GM12878 (cell line): ENCODE results near the gene ZNF776. TPM values are rescaled to one million over a fixed set of nuclear protein-coding genes. Genes with fewer than 3 reads are reported as not detected.

Source experiments
- ATAC-seq: fragments of 200-7000 bp; cut with Tn5 transposase; 3 replicates; pipeline ENCODE4 v1.9.1; 2020; ENCODE audit warnings: mild to moderate bottlenecking, moderate library complexity
- BruUV-seq: library from RNA; stranded (reverse); fragments of 400-500 nt; replicated peaks from 2 replicates; lab custom pipeline; 2021; lab: Mats Ljungman, UMichigan
- CTCF ChIA-PET: fragments of 300-600 bp; sonication (Branson Sonifier 250); formaldehyde crosslinking; extraction: SDS; loops from one replicate; lab custom pipeline; 2021; ENCODE audit warnings: inconsistent platforms; lab: Yijun Ruan, JAX
- POLR2A ChIA-PET: fragments of 350-600 bp; formaldehyde crosslinking; extraction: SDS; loops from one replicate; lab custom pipeline; 2021; ENCODE audit warnings: inconsistent platforms; lab: Charles Lee
- RAD21 ChIA-PET: fragments of 300-600 bp; sonication (Branson Sonifier 250); formaldehyde crosslinking; loops from one replicate; lab custom pipeline; 2023; ENCODE audit warnings: antibody characterized with exemption; ENCODE audit not compliant: unreplicated experiment; lab: Charles Lee
- SMC1A ChIA-PET: fragments of 300-600 bp; sonication (Branson Sonifier 250); formaldehyde crosslinking; loops from one replicate; lab custom pipeline; 2023; ENCODE audit not compliant: unreplicated experiment, uncharacterized antibody; lab: Charles Lee
- DNase-seq: peaks from one replicate; pipeline ENCODE4 v3.0.0-alpha.2; 2011; ENCODE audit warnings: low read depth, low spot score
- FAIRE-seq: peaks from 3 replicates; lab custom pipeline; 2011; peaks lifted over from hg19 to GRCh38; lab: Jason Lieb, UNC
- H2AFZ ChIP-seq: 2 replicates; pipeline ENCODE4 v1.6.0; 2011; ENCODE audit warnings: low read depth, low read length, control low read depth; ENCODE audit not compliant: control insufficient read depth
- H3K27ac ChIP-seq: 2 replicates; pipeline ENCODE4 v1.5.1; 2011; ENCODE audit warnings: control low read depth; ENCODE audit not compliant: control insufficient read depth, insufficient read depth
- H3K27me3 ChIP-seq, 2 experiments: replicated peaks in 1 of 2; 2 replicates each; pipeline versions ENCODE4 v1.6.0 to v1.6.1; 2011; ENCODE audit warnings: low read length in 1 of 2; ENCODE audit not compliant: control insufficient read depth in 2 of 2, insufficient read depth in 2 of 2
- H3K36me3 ChIP-seq, 2 experiments: 2 replicates each; pipeline ENCODE4 v1.5.1; 2011; ENCODE audit warnings: low read length in 1 of 2; ENCODE audit not compliant: control insufficient read depth in 2 of 2, insufficient read depth in 2 of 2
- H3K4me1 ChIP-seq: 2 replicates; pipeline ENCODE4 v1.6.1; 2011; ENCODE audit warnings: mild to moderate bottlenecking, low read length, moderate library complexity, mixed read lengths; ENCODE audit not compliant: control insufficient read depth, insufficient read depth
- H3K4me2 ChIP-seq: 2 replicates; pipeline ENCODE4 v1.6.0; 2011; ENCODE audit warnings: control low read depth; ENCODE audit not compliant: control insufficient read depth, insufficient read depth
- H3K4me3 ChIP-seq: fragments of 200-600 bp; sonication (generic); 2 replicates; pipeline ENCODE4 v1.5.1; 2016
- H3K79me2 ChIP-seq: 2 replicates; pipeline ENCODE4 v1.6.0; 2011; ENCODE audit warnings: low read length; ENCODE audit not compliant: control insufficient read depth, insufficient read depth
- H3K9ac ChIP-seq: 2 replicates; pipeline ENCODE4 v1.8.0; 2011; ENCODE audit warnings: low read length, control low read depth, mixed read lengths; ENCODE audit not compliant: control insufficient read depth, insufficient read depth
- H3K9me3 ChIP-seq: replicated peaks from 3 replicates; pipeline ENCODE4 v1.5.1; 2011; ENCODE audit warnings: mild to moderate bottlenecking, low read length; ENCODE audit not compliant: control insufficient read depth, insufficient read depth
- H4K20me1 ChIP-seq: 2 replicates; pipeline ENCODE4 v1.6.0; 2011; ENCODE audit not compliant: control insufficient read depth, insufficient read depth
- CBX5 ChIP-seq: sonication (generic); IDR thresholded peaks from 2 replicates; pipeline ENCODE4 v1.6.1; 2016; ENCODE audit warnings: low read depth, moderate library complexity, mild to moderate bottlenecking, inconsistent platforms
- CEBPZ ChIP-seq: fragments of 150-350 bp; IDR thresholded peaks from 2 replicates; pipeline ENCODE4 v1.6.1; 2016; ENCODE audit warnings: low read depth, low read length
- CHD4 ChIP-seq: fragments of 200-600 bp; sonication (generic); IDR thresholded peaks from 2 replicates; pipeline ENCODE4 v1.6.1; 2016; ENCODE audit warnings: mild to moderate bottlenecking
- NR2C1 ChIP-seq: fragments of 450-650 bp; IDR thresholded peaks from 2 replicates; pipeline ENCODE4 v1.6.1; 2017; ENCODE audit warnings: antibody characterized with exemption, mild to moderate bottlenecking, moderate library complexity
- NR2F1 ChIP-seq: fragments of 450-650 bp; conservative IDR thresholded peaks from 2 replicates; pipeline ENCODE4 v1.6.1; 2017; ENCODE audit warnings: mild to moderate bottlenecking
- PAX8 ChIP-seq: fragments of 450-650 bp; IDR thresholded peaks from 2 replicates; pipeline ENCODE4 v1.6.1; 2017; ENCODE audit warnings: mild to moderate bottlenecking, moderate library complexity
- RUNX3 ChIP-seq: IDR thresholded peaks from 2 replicates; pipeline ENCODE4 v1.6.1; 2012; ENCODE audit warnings: low read length, inconsistent platforms
- ZNF622 ChIP-seq: fragments of 450-650 bp; IDR thresholded peaks from 2 replicates; pipeline ENCODE4 v1.6.1; 2017; ENCODE audit warnings: mild to moderate bottlenecking, inconsistent platforms
- WGBS: methylation state at CpG from one replicate; pipeline ENCODE4 v1.1.6; 2016; ENCODE audit warnings: low lambda C conversion rate; ENCODE audit not compliant: insufficient replicate concordance, insufficient coverage; ENCODE audit errors: missing lambda C conversion rate; 5-methylcytosine and 5-hydroxymethylcytosine counted together
- in situ Hi-C: fragments of 300-500 bp; cut with MboI; formaldehyde crosslinking; loops from 9 replicates; pipeline ENCODE4 v1.14.3; 2018; ENCODE audit warnings: mixed read lengths
- intact Hi-C: fragments of 100-400 bp; cut with micrococcal nuclease; formaldehyde crosslinking; loops from one replicate; pipeline ENCODE4 v1.14.2; 2022; ENCODE audit not compliant: unreplicated experiment
- polyA plus RNA-seq, 11 experiments: library from polyadenylated mRNA; depleted of rRNA in 4 of 11; unstranded in 6 of 11; stranded (reverse) in 5 of 11; fragments of >200 nt; fragmentation: Nextera tagmentation in 4 of 11; fragmentation: Illumina TruSeq in 1 of 11; extraction: Ambion mirVana in 4 of 11; extraction: Trizol in 1 of 11; gene quantifications; 1 replicate in 1 of 11; 2 replicates in 10 of 11; pipeline versions ENCODE4 v1.2.1 to v1.2.3, GENCODE V29; 2011 to 2016; ENCODE audit warnings: inconsistent platforms in 2 of 11, missing spikeins in 2 of 11, low read depth in 1 of 11
- total RNA-seq, 4 experiments: library from RNA; depleted of rRNA in 3 of 4; stranded (reverse); fragments of >200 nt in 3 of 4; fragmentation: Illumina TruSeq in 1 of 4; extraction: Trizol in 1 of 4; gene quantifications; 2 replicates each; pipeline versions ENCODE4 v1.2.1 to v1.2.3, GENCODE V29; 2013 to 2021

ZNF776 gene
- total and polyA plus RNA-seq, 10 of the 15 experiments (the other 5 are each of a cell fraction or from before 2014, with no cell fraction given): 1.9 to 16.3 (median 11.7) TPM

GRCh38 chr19:57803594-57804325 lies 57.1 kb downstream of the ZNF776 start (continued):
- no peak for TF ChIP-seq CEBPZ
- TF ChIP-seq RUNX3: peak; percentile 56; the same call in 1 of the 2 replicates
- peak; percentile 16; the same call in 1 of the 2 replicates for TF ChIP-seq NR2C1
- TF ChIP-seq NR2F1: peak; percentile 72

- Histone ChIP-seq H3K27me3 (no peaks in the 10 kb centered on the region), H3K79me2 (no peaks in the 10 kb centered on the region; the same call in 1 of the 2 replicates), H3K9me3 (no peaks in the 10 kb centered on the region; the same call in 2 of the 3 replicates), H3K9ac (no peak overlapping the region), H2AFZ (no peak overlapping the region), H3K27ac (no peak overlapping the region), H3K4me1 (peaks cover 6% of the 10 kb centered on the region), H4K20me1 (no peaks in the 10 kb centered on the region), H3K4me3 (no peak overlapping the region), H3K4me2 (no peak overlapping the region), H3K36me3 (peaks cover 5 to 7% of the 10 kb centered on the region in 2 experiments; a peak in 3 of 4 replicates)
- intact Hi-C loops: no loop called here
- ChIA-PET POLR2A (no interaction called here), RAD21 (no interaction called here), SMC1A (no interaction called here), CTCF (no interaction called here)
- ATAC-seq (no peak), DNase-seq (no peak), FAIRE-seq (no peak)
- in situ Hi-C loops: loop anchor here (25.0 kb wide), 1 partner anchor 1670 kb away; the partner anchor contains the start of gene ZNF444
- no TSS peak for BruUV-seq
- no peak for TF ChIP-seq CHD4
- no peak for TF ChIP-seq ZNF622
- TF ChIP-seq CBX5: no peak
- no peak for TF ChIP-seq PAX8
- WGBS: 100% methylated on average over 2 of the region's 2 CpGs
Measured at GRCh38 chr19:57807541-57807940, 60.9 kb downstream of the ZNF776 start.

Other genes with a start within 250 kb of the ZNF776 start
Only the 7 nearest of the 21 such genes appear.
- not detected in 2 replicates for gene ZSCAN4, start 77.9 kb upstream of the ZNF776 start, total RNA-seq (2014; rRNA removed)
- not detected in 2 replicates for gene ZSCAN4, start 77.9 kb upstream of the ZNF776 start, total RNA-seq (2014; rRNA removed; fragmentation: Illumina TruSeq; extraction: Trizol)
- not detected in 2 replicates for gene ZSCAN4, start 77.9 kb upstream of the ZNF776 start, total RNA-seq (2021)
- 0.04 and 0.10 TPM in 2 replicates for gene ZSCAN4, start 77.9 kb upstream of the ZNF776 start, polyA plus RNA-seq (2011; rRNA removed)
- gene ZSCAN4, start 77.9 kb upstream of the ZNF776 start, polyA plus RNA-seq (2014; fragmentation: Illumina TruSeq; extraction: Trizol): 0.06 TPM in 1 of 2 replicates, not detected in the other
- under 1 TPM in 1 of 2 experiments, not detected in 1; 0.04 TPM for gene ZSCAN4, start 77.9 kb upstream of the ZNF776 start, polyA plus RNA-seq (2014; fragmentation: Nextera tagmentation; extraction: Ambion mirVana)
- gene ZSCAN4, start 77.9 kb upstream of the ZNF776 start, polyA plus RNA-seq (2014; rRNA removed): not detected in 2 replicates
- not detected for gene ZSCAN4, start 77.9 kb upstream of the ZNF776 start, polyA plus RNA-seq (2016; fragmentation: Nextera tagmentation; extraction: Ambion mirVana)
- 10.7 and 11.4 TPM in 2 replicates for gene ZNF551, start 64.8 kb upstream of the ZNF776 start, total RNA-seq (2014; rRNA removed)
- gene ZNF551, start 64.8 kb upstream of the ZNF776 start, total RNA-seq (2014; rRNA removed; fragmentation: Illumina TruSeq; extraction: Trizol): 11.1 and 11.2 TPM in 2 replicates
- gene ZNF551, start 64.8 kb upstream of the ZNF776 start, total RNA-seq (2021): 9.0 and 10.3 TPM in 2 replicates
- 7.3 and 8.5 TPM in 2 replicates for gene ZNF551, start 64.8 kb upstream of the ZNF776 start, polyA plus RNA-seq (2011; rRNA removed)
- 7.7 and 9.0 TPM in 2 replicates for gene ZNF551, start 64.8 kb upstream of the ZNF776 start, polyA plus RNA-seq (2014; fragmentation: Illumina TruSeq; extraction: Trizol)
- 1 to 10 TPM; 1.8 to 2.0 TPM for gene ZNF551, start 64.8 kb upstream of the ZNF776 start, polyA plus RNA-seq (2014; fragmentation: Nextera tagmentation; extraction: Ambion mirVana)
- gene ZNF551, start 64.8 kb upstream of the ZNF776 start, polyA plus RNA-seq (2014; rRNA removed): 5.9 and 7.4 TPM in 2 replicates
- 1 to 10 TPM; 6.9 to 8.3 TPM for gene ZNF551, start 64.8 kb upstream of the ZNF776 start, polyA plus RNA-seq (2016; fragmentation: Nextera tagmentation; extraction: Ambion mirVana)
- gene ZNF154, start 37.6 kb upstream of the ZNF776 start, total RNA-seq (2014; rRNA removed): 0.73 and 0.93 TPM in 2 replicates
- 1.0 and 1.1 TPM in 2 replicates for gene ZNF154, start 37.6 kb upstream of the ZNF776 start, total RNA-seq (2014; rRNA removed; fragmentation: Illumina TruSeq; extraction: Trizol)
- 1.0 and 1.1 TPM in 2 replicates for gene ZNF154, start 37.6 kb upstream of the ZNF776 start, total RNA-seq (2021)
- 1.7 and 2.0 TPM in 2 replicates for gene ZNF154, start 37.6 kb upstream of the ZNF776 start, polyA plus RNA-seq (2011; rRNA removed)
- gene ZNF154, start 37.6 kb upstream of the ZNF776 start, polyA plus RNA-seq (2014; fragmentation: Illumina TruSeq; extraction: Trizol): 1.0 and 1.2 TPM in 2 replicates
- gene ZNF154, start 37.6 kb upstream of the ZNF776 start, polyA plus RNA-seq (2014; fragmentation: Nextera tagmentation; extraction: Ambion mirVana): under 1 TPM; 0.22 to 0.23 TPM
- gene ZNF154, start 37.6 kb upstream of the ZNF776 start, polyA plus RNA-seq (2014; rRNA removed): 1.2 and 1.9 TPM in 2 replicates
- 1 to 10 TPM in 1 of 2 experiments, under 1 TPM in 1; 0.74 to 1.1 TPM for gene ZNF154, start 37.6 kb upstream of the ZNF776 start, polyA plus RNA-seq (2016; fragmentation: Nextera tagmentation; extraction: Ambion mirVana)
- 7.7 and 8.5 TPM in 2 replicates for gene ZNF671, start 19.2 kb upstream of the ZNF776 start, total RNA-seq (2014; rRNA removed)
- 8.3 and 8.9 TPM in 2 replicates for gene ZNF671, start 19.2 kb upstream of the ZNF776 start, total RNA-seq (2014; rRNA removed; fragmentation: Illumina TruSeq; extraction: Trizol)
- 7.0 and 7.9 TPM in 2 replicates for gene ZNF671, start 19.2 kb upstream of the ZNF776 start, total RNA-seq (2021)
- 11.6 and 11.9 TPM in 2 replicates for gene ZNF671, start 19.2 kb upstream of the ZNF776 start, polyA plus RNA-seq (2011; rRNA removed)
- 7.1 and 8.6 TPM in 2 replicates for gene ZNF671, start 19.2 kb upstream of the ZNF776 start, polyA plus RNA-seq (2014; fragmentation: Illumina TruSeq; extraction: Trizol)
- gene ZNF671, start 19.2 kb upstream of the ZNF776 start, polyA plus RNA-seq (2014; fragmentation: Nextera tagmentation; extraction: Ambion mirVana): 1 to 10 TPM; 2.6 to 2.8 TPM
- gene ZNF671, start 19.2 kb upstream of the ZNF776 start, polyA plus RNA-seq (2014; rRNA removed): 6.2 and 6.5 TPM in 2 replicates
- gene ZNF671, start 19.2 kb upstream of the ZNF776 start, polyA plus RNA-seq (2016; fragmentation: Nextera tagmentation; extraction: Ambion mirVana): 1 to 10 TPM; 9.3 to 9.5 TPM
- 20.6 and 24.2 TPM in 2 replicates for gene ZNF586, start 22.9 kb downstream of the ZNF776 start, total RNA-seq (2014; rRNA removed)
- gene ZNF586, start 22.9 kb downstream of the ZNF776 start, total RNA-seq (2014; rRNA removed; fragmentation: Illumina TruSeq; extraction: Trizol): 22.6 and 24.2 TPM in 2 replicates
- 16.5 and 19.7 TPM in 2 replicates for gene ZNF586, start 22.9 kb downstream of the ZNF776 start, total RNA-seq (2021)
- 18.4 and 25.4 TPM in 2 replicates for gene ZNF586, start 22.9 kb downstream of the ZNF776 start, polyA plus RNA-seq (2011; rRNA removed)
- gene ZNF586, start 22.9 kb downstream of the ZNF776 start, polyA plus RNA-seq (2014; fragmentation: Illumina TruSeq; extraction: Trizol): 16.3 and 18.7 TPM in 2 replicates
- gene ZNF586, start 22.9 kb downstream of the ZNF776 start, polyA plus RNA-seq (2014; fragmentation: Nextera tagmentation; extraction: Ambion mirVana): 1 to 10 TPM; 3.9 to 5.7 TPM
- 13.2 and 13.8 TPM in 2 replicates for gene ZNF586, start 22.9 kb downstream of the ZNF776 start, polyA plus RNA-seq (2014; rRNA removed)
- gene ZNF586, start 22.9 kb downstream of the ZNF776 start, polyA plus RNA-seq (2016; fragmentation: Nextera tagmentation; extraction: Ambion mirVana): 10 to 100 TPM; 13.6 to 13.8 TPM
- 9.9 and 12.4 TPM in 2 replicates for gene ZNF552, start 68.1 kb downstream of the ZNF776 start, total RNA-seq (2014; rRNA removed)
- 13.3 and 14.8 TPM in 2 replicates for gene ZNF552, start 68.1 kb downstream of the ZNF776 start, total RNA-seq (2014; rRNA removed; fragmentation: Illumina TruSeq; extraction: Trizol)
- gene ZNF552, start 68.1 kb downstream of the ZNF776 start, total RNA-seq (2021): 6.3 and 7.7 TPM in 2 replicates
- 8.8 and 9.9 TPM in 2 replicates for gene ZNF552, start 68.1 kb downstream of the ZNF776 start, polyA plus RNA-seq (2011; rRNA removed)
- 10.8 and 10.9 TPM in 2 replicates for gene ZNF552, start 68.1 kb downstream of the ZNF776 start, polyA plus RNA-seq (2014; fragmentation: Illumina TruSeq; extraction: Trizol)
- 1 to 10 TPM; 3.6 to 5.4 TPM for gene ZNF552, start 68.1 kb downstream of the ZNF776 start, polyA plus RNA-seq (2014; fragmentation: Nextera tagmentation; extraction: Ambion mirVana)
- gene ZNF552, start 68.1 kb downstream of the ZNF776 start, polyA plus RNA-seq (2014; rRNA removed): 7.1 and 7.5 TPM in 2 replicates
- 1 to 10 TPM; 6.0 to 8.2 TPM for gene ZNF552, start 68.1 kb downstream of the ZNF776 start, polyA plus RNA-seq (2016; fragmentation: Nextera tagmentation; extraction: Ambion mirVana)
- gene ZNF587B, start 83.5 kb downstream of the ZNF776 start, total RNA-seq (2014; rRNA removed): 25.6 and 26.0 TPM in 2 replicates
- 33.3 and 33.9 TPM in 2 replicates for gene ZNF587B, start 83.5 kb downstream of the ZNF776 start, total RNA-seq (2014; rRNA removed; fragmentation: Illumina TruSeq; extraction: Trizol)
- 22.5 and 24.7 TPM in 2 replicates for gene ZNF587B, start 83.5 kb downstream of the ZNF776 start, total RNA-seq (2021)
- 15.9 and 19.5 TPM in 2 replicates for gene ZNF587B, start 83.5 kb downstream of the ZNF776 start, polyA plus RNA-seq (2011; rRNA removed)
- 13.1 and 13.3 TPM in 2 replicates for gene ZNF587B, start 83.5 kb downstream of the ZNF776 start, polyA plus RNA-seq (2014; fragmentation: Illumina TruSeq; extraction: Trizol)
- gene ZNF587B, start 83.5 kb downstream of the ZNF776 start, polyA plus RNA-seq (2014; fragmentation: Nextera tagmentation; extraction: Ambion mirVana): 1 to 10 TPM; 4.1 to 5.5 TPM
- gene ZNF587B, start 83.5 kb downstream of the ZNF776 start, polyA plus RNA-seq (2014; rRNA removed): 10.7 and 12.7 TPM in 2 replicates
- 10 to 100 TPM; 14.5 to 17.7 TPM for gene ZNF587B, start 83.5 kb downstream of the ZNF776 start, polyA plus RNA-seq (2016; fragmentation: Nextera tagmentation; extraction: Ambion mirVana)